Measurements from ENCODE around the gene DCST2. TPM values are rescaled to one million over a fixed set of nuclear protein-coding genes. Genes with fewer than 3 reads are reported as not detected.

DCST2 gene
- polyA plus RNA-seq, 1 of the 3 experiments (the other 2 are of a cell fraction) = 0.76 TPM

DNA sequence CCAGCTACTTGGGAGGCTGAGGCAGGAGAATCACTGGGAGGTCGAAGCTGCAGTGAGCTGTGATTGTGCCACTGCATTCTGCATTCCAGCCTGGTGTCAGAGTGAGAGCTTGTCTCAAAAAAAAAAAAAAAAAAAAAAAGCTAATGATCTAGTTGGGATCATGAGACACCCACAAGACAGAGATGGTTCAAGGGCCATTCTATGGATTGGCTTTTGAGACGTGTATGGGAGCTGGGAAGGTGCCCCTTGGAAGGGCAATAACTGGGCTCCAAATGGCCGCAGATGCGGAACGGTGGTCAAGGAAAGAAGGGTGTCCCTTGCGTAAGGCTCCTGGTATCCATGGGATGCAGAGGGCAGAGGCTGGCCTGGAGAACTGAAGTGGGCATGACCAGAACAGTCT, 10.8 kb upstream of the DCST2 start:
- TF ChIP-seq RCOR1 (IDR thresholded peaks at IDR 0.05; ENCODE audit: low read length) = no peak
- TF ChIP-seq NFIC (IDR thresholded peaks at IDR 0.05; ENCODE audit: borderline replicate concordance) = no peak
- TF ChIP-seq, protein P1, sequence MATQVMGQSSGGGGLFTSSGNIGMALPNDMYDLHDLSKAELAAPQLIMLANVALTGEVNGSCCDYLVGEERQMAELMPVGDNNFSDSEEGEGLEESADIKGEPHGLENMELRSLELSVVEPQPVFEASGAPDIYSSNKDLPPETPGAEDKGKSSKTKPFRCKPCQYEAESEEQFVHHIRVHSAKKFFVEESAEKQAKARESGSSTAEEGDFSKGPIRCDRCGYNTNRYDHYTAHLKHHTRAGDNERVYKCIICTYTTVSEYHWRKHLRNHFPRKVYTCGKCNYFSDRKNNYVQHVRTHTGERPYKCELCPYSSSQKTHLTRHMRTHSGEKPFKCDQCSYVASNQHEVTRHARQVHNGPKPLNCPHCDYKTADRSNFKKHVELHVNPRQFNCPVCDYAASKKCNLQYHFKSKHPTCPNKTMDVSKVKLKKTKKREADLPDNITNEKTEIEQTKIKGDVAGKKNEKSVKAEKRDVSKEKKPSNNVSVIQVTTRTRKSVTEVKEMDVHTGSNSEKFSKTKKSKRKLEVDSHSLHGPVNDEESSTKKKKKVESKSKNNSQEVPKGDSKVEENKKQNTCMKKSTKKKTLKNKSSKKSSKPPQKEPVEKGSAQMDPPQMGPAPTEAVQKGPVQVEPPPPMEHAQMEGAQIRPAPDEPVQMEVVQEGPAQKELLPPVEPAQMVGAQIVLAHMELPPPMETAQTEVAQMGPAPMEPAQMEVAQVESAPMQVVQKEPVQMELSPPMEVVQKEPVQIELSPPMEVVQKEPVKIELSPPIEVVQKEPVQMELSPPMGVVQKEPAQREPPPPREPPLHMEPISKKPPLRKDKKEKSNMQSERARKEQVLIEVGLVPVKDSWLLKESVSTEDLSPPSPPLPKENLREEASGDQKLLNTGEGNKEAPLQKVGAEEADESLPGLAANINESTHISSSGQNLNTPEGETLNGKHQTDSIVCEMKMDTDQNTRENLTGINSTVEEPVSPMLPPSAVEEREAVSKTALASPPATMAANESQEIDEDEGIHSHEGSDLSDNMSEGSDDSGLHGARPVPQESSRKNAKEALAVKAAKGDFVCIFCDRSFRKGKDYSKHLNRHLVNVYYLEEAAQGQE (IDR thresholded peaks at IDR 0.05; ENCODE audit: low read depth, low read length) = no peak
- TF ChIP-seq, protein P2, sequence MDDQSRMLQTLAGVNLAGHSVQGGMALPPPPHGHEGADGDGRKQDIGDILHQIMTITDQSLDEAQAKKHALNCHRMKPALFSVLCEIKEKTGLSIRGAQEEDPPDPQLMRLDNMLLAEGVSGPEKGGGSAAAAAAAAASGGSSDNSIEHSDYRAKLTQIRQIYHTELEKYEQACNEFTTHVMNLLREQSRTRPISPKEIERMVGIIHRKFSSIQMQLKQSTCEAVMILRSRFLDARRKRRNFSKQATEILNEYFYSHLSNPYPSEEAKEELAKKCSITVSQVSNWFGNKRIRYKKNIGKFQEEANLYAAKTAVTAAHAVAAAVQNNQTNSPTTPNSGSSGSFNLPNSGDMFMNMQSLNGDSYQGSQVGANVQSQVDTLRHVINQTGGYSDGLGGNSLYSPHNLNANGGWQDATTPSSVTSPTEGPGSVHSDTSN (IDR thresholded peaks at IDR 0.05) = no peak
- no peak for TF ChIP-seq RFX5 (IDR thresholded peaks at IDR 0.05; ENCODE audit: low read length)
- no peak for TF ChIP-seq FOXJ3 (CRISPR knock-in tag; IDR thresholded peaks at IDR 0.05)
- TF ChIP-seq CTCF (IDR thresholded peaks at IDR 0.05) = no peak
- TF ChIP-seq MAX (IDR thresholded peaks at IDR 0.05; ENCODE audit: low read depth) = no peak
- TF ChIP-seq GATA2 (CRISPR knock-in tag; IDR thresholded peaks at IDR 0.05) = no peak
- TF ChIP-seq RAD21 (IDR thresholded peaks at IDR 0.05; ENCODE audit: low read length) = no peak
- TF ChIP-seq JUND (IDR thresholded peaks at IDR 0.05) = no peak
- TF ChIP-seq, protein P3, sequence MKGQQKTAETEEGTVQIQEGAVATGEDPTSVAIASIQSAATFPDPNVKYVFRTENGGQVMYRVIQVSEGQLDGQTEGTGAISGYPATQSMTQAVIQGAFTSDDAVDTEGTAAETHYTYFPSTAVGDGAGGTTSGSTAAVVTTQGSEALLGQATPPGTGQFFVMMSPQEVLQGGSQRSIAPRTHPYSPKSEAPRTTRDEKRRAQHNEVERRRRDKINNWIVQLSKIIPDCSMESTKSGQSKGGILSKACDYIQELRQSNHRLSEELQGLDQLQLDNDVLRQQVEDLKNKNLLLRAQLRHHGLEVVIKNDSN (IDR thresholded peaks at IDR 0.05; ENCODE audit: borderline replicate concordance, low read depth) = no peak
- TF ChIP-seq TAF1 (IDR thresholded peaks at IDR 0.05; ENCODE audit: borderline replicate concordance, low read depth, low read length) = no peak
- no peak for TF ChIP-seq EZH2phosphoT487 (IDR thresholded peaks at IDR 0.05; ENCODE audit: borderline replicate concordance, low read depth)
- no peak for TF ChIP-seq USF2 (IDR thresholded peaks at IDR 0.05; ENCODE audit: borderline replicate concordance, low read depth, low read length)
- no peak for DNase-seq
- Histone ChIP-seq H3K79me2 (ENCODE audit: insufficient read depth) (no peaks in the 10 kb centered on the region), H3K9me2 (no peaks in the 10 kb centered on the region), H3K4me3 (ENCODE audit: low read depth in 2 of 2, low read length in 1 of 2) (no peak overlapping the region), H3F3A (replicated peaks; ENCODE audit: insufficient read depth) (peaks cover under 1% of the 10 kb centered on the region), H3K27me3 (ENCODE audit: insufficient read depth) (no peaks in the 10 kb centered on the region), H3K4me1 (ENCODE audit: control insufficient read depth in 1 of 2, insufficient read depth in 2 of 2, low read depth in 1 of 2, low read length in 1 of 2) (peaks cover 7 to 20% of the 10 kb centered on the region in 2 experiments; a peak in 2 of 4 replicates), H3K9ac (no peak overlapping the region), H3K36me3 (replicated peaks in 1 of 2; ENCODE audit: control insufficient read depth in 1 of 2, insufficient read depth in 2 of 2, low read length in 1 of 2) (no peaks in the 10 kb centered on the region), H3K27ac (ENCODE audit: low read depth in 2 of 2, low read length in 1 of 2) (no peak overlapping the region), H2AFZ (ENCODE audit: low read depth) (no peak overlapping the region), H4K20me1 (ENCODE audit: insufficient read depth) (no peaks in the 10 kb centered on the region), H3K9me3 (no peaks in the 10 kb centered on the region), H3K4me2 (no peak overlapping the region)
- ChIA-PET CTCF (interaction anchor here (0.6 to 26.0 kb wide), 19 partner anchors 10 to 341 kb away, joined by 3 to 573 read pairs (median 7); partner anchors contain the start of genes DCST1, DCST2, EFNA3 and EFNA4), POLR2A (interaction anchor here (0.6 to 1.6 kb wide), 7 partner anchors 8 to 83 kb away, joined by 3 to 8 read pairs (median 4); no protein-coding TSS in a partner anchor)
- 87% methylated on average over 6 of the region's 6 CpGs for WGBS (ENCODE audit: low lambda C conversion rate)
